Measurements from ENCODE around the gene ERMAP.
A peak's percentile ranks its signal among the peaks of the same experiment; 100 is the strongest.

The ERMAP gene, protein sequence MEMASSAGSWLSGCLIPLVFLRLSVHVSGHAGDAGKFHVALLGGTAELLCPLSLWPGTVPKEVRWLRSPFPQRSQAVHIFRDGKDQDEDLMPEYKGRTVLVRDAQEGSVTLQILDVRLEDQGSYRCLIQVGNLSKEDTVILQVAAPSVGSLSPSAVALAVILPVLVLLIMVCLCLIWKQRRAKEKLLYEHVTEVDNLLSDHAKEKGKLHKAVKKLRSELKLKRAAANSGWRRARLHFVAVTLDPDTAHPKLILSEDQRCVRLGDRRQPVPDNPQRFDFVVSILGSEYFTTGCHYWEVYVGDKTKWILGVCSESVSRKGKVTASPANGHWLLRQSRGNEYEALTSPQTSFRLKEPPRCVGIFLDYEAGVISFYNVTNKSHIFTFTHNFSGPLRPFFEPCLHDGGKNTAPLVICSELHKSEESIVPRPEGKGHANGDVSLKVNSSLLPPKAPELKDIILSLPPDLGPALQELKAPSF

DNA sequence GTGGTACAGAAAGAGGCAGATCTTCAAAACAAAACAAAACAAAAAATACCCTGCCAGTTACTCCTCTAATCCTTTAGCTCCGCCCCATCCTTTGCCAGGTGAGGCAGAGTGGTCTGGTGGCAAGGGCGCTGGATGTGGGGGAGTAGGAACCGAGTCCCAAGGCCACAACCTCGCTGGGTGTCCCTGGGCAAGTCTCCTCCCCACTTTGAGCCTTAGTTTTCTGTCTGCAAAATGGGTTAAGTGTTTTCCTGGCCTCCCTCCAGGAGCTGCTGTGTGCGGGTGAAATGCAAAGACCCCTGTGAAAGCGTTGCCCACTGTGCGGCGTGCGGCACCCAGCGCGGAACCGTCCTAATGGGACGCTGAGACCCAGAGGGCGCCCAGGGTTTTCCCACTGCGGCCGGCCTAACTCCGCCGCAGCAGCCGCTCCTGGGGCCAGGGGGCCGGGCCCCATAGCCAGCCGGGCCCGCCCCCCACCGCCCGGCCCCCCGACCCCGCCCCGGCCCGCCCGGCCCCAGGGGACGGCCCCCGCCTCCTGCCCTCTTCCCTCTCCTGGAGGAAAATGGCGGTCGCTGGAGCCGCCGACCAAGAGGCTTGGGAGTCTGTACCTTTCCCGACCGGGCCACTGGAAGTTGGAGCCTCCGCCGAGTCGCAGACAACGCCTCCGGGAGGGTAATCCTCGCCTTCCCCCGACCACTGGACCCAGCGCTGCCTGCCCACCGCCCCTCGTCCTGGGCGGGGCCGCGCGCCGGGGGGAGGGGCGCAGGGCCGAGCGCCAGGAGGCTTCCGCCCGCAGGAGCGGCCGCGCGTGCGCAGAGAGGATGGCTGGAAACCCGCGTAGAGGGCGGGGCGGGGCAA, at the start of gene ERMAP, which contains the start of gene SVBP:
Gene ERMAP (plus strand): TSS at position 538 of the 855 bp plus-strand sequence. CDS start 13,327 bp downstream, outside the sequence.
Gene SVBP (minus strand): TSS at position 813 of the 855 bp plus-strand sequence. CDS start 853 bp downstream, outside the sequence.
- DNase-seq: peak; percentile 100

DNA sequence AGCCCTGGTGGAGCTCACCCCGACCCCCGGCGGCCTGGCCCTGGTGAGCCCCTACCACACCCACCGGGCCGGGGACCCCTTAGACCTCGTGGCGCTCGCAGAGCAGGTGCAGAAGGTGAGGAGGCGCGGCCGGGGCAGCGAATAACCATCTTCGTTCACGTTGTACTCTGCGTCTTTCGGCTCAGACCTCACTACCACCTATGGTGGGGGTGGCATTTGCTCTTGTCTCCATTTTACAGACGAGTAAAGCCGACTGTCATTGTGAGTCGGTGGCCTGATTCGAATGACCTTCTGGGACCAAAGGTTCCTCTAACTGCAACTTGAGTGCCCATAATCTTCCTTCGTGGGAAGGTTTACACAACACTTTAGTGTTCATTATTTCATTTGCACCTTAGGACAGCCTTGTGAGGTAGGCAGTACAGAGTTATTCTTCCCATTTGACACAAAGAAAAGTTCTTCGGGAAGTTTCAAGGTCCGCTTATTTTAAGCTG, 49.4 kb upstream of the ERMAP start:
- peak; percentile 96 for DNase-seq

DNA sequence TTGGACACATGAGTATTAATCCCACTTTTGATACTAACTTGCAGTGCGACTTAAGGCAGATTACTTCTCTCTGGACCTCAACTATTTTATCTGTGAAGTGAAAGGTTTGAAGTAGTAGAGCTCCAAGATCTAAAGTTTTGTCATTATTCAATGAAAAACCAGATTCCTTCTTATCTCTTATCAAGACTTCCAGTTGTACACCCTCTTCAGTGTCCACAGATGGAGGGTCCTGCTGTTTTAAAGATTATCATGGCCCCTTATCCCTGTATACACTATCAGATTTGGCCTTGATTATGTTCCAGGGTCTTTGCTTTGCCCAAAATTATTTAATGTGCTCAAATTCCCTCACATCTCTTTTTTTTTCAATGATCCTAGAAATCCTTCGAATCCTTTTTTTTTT, 48.8 kb upstream of the ERMAP start:
- no peak for DNase-seq

DNA sequence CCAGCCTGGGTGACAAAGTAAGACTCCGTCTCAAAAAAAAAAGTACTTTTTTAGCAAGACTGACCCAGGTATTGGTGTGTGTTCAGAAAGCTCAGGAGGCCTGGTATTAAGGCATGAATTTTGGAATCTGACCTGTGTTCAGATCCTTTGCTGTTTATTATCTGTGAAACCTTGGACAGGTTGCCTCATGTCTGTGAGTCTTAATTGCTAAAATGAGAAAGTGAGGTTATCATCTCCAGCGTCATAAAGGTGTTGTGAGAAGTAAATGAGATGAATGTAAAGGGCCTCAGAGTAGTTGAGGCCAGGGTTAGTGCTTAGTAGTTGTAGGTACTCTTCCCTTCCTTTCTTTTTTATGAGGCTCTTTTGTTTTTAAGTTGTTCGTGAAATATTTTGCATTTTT, 47.1 kb upstream of the ERMAP start:
- no peak for DNase-seq

DNA sequence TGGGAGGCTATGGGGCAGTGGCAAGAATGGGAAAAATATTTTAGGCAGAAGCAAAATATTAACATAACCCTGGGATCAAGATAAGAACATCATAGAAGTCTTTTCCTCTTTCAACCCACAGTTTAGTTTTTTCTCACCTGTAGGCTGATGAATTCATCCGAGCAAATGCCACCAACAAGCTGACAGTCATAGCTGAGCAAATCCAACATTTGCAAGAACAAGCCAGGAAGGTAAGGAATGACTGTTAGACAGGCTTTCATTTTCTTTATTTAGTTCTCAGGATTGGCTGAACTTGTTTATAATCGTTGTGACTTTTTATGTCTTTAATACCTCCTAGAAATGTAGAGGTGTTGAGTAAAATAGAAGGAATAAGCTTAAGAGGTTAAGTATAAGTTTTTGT, 43.5 kb upstream of the ERMAP start:
- DNase-seq: no peak

DNA sequence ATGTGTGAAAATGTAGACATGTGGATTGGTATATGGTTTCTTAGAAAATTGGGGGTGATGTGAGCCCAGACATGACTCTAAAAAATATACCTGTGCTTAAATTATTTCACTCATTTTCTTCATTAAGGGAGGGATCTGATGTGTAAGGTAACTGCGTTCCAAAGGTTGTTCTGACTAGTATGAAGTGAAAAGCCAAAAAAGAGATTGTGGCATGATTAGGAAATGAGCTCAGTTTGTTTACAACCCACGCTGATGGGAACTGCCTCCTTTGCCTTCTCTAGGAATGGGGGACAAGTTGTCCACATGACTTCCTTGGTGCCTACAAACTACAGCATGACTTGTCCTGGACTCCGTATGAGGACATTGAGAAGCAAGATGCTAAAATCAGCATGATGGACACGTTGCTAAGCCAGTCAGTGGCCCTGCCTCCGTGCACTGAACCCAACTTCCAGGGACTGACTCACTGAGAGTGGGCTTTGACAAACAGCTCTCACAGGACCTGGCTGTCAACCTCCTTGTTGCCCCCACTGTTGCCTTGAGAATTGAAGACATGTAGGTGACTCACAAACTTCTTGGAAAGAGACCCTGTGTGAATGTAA, 41.9 kb upstream of the ERMAP start:
- no peak for DNase-seq

DNA sequence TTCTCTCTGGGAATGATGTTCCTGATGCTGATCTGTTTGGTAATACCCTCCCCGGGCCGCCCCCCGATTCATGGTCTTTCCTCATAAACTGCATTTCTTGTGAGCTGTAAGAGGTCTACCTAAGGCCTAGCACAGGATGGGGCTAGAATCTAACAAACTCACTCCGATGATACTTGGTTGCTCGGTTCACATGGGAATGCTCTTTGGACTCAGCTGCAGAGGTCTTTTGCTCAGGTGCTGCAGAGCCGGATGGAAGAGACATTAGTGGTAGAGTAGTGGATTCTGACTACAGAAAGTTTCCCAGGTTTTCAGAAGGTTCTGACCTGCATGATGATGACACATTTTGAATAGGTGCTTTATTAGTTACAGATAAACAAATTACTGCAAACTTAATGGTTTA, 40.4 kb upstream of the ERMAP start:
- no peak for DNase-seq

DNA sequence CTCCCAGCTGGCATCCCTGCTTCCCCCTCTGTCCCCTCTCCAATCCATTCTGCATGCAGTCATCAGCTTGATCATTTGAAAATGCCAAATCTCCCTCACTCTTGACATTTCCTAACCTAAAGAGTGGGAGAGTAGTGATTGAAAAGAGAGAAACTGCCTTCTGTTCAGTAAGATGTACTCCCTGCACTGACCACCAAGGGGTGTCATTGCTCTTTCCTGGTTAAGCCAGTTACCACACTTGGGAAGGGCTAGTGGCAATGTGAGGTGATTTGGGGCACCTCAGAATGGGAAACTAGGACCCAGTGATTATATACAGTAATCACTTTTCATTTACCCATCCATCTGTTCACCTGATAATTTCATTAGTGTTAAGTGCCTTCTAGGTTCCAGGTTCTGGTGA, 39.1 kb upstream of the ERMAP start:
- DNase-seq: peak; percentile 88

DNA sequence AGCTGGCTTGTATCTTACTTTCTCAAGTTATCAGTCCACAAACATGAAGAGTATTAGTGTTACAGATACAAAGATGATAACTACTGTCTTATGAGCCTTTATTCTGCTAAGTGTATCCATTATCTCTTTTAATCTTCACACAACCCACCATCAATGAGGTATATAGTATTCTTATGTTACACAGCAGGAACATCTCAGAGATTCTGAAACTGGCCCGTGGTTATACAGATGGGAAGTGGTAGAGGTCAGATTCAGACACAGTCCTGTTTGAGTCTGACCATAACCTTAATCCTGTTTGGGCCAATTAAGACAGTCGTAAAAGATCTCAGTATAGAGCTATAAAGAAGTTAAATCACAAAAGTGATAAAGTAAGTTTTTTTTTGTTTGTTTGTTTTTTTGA, 37.2 kb upstream of the ERMAP start:
- no peak for DNase-seq

DNA sequence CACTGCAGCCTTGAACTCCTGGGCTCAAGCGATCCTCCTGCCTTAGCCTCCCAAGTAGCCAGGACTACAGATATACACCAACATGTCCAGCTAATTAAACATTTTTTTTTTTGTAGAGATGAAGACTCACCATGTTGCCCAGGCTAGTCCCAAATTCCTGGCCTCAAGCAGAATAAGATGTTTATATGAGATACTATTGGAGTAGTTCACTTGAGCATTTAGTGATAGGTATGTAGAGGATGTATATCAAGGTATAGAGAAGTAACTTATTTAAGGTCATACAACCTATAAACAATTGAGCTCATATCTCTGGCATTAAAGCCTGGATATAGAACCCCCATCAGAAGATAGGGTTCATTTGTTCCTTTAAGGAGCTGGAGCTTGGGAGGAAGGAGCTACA, 36.7 kb upstream of the ERMAP start:
- no peak for DNase-seq

DNA sequence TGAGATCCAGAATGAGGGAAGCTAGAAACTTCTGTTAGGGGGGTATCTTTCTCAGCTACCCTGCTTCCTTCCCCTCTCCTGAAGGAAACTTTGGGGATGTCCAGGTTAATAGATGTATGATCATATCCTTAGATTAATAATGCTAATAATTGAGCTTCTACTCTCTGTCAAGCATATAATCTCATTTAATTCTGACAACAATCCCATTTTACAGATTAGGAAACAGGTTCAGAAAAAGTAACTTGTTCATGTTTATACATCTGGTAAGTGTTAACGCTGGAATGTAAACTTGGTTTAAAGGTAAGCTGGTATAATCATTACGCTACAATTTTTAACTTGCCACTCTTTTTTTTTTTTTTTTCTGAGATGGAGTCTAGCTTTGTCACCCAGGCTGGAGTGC, 33.8 kb upstream of the ERMAP start:
- DNase-seq: no peak

DNA sequence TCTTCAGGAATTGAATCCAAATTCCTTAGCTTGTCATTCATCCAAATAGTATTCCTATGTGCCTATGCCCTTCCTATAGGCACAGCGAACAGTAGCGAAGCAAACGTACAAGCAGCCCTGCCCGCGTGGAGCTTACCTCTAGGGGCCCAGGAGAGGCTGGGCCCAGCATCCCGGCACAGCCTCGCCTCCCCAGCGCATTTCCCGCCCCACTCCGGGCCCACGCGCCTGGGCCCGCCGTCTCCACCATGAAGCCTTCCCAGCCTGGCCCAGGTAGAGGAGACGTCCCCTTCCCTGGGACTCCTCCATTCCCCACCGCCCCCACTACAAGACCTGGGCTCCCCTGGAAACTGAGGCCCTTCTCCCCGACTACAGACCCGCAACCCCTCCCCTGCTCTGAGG, 32.4 kb upstream of the ERMAP start:
- DNase-seq: no peak

DNA sequence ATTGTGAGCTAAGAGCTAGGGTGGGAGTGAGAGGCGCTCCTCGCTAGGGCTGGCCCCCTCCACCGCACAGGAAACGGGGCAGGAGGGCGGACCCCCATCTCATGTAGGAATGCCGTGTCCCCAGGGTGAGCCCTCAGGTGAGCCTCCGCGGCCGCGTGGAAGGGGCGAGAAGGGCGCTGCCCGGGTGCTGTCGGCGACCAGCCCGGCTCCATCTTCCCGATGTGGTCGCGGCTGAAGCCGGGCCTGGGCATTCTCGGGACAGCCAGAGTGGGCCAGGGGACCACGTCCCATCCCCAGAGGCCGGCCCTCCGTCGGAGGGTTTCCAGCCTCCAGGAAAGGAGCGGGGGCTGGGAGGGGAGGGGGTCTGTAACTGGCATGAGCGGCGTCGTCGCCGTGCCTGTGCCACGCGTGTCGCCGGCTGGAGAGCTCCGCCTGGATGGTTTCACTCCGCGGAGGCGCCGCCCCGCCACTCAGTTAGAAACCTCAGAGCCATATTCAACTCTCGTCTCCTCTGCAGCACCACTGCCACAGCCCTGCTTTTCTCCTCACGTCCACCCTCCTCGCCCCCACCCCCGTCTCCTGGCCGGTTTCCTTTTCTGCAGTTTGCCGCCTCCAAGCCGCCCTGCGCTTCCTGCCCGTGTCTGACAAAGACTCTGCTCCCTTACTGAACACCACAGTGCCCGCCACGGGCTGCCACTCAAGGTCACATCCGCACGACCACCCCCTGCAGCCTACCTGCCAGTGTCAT, 31.8 kb upstream of the ERMAP start, which contains the start of gene TMEM269:
Gene TMEM269 (plus strand): TSS at position 46 of the 748 bp plus-strand sequence. CDS start 4,903 bp downstream, outside the sequence.
- no peak for DNase-seq

DNA sequence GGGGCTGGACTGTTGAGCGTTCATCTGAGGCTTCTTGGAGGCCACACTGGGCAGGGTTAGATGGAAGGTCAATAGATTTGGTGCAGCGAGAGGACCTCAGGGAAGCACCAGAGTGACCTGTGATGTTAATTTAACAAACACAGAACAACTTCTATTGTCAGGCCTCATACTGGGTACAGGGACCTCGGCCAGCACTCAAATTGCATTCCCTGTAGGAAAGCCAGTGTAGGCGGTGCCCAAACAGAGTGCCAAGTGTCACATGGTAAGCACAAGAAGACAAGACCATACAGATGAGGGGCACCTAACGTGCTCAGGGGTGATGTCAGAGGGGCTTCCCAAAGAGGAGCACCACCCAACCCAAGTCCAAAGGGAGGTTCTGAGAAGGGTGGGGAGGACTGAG, 30.8 kb upstream of the ERMAP start:
- no peak for DNase-seq

DNA sequence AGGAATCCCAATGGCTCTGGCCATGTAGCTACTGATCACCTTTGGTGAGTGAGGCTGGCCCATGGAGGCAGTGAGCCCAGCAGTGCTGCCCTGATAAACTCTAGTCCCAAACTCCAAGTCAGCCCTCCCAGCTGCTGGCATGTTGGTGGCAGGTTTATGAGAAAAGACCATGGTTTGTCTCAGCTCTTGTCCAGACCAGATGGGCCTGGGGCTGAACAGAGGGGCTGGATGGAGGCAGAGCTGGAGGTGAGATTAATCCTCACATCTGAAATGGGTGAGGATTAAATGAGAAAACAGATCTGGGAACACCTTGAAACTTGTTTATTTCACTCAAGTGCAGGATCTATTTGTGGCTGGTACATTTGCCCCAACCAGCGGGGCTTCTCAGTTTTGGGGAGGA, 28.9 kb upstream of the ERMAP start:
- no peak for DNase-seq

DNA sequence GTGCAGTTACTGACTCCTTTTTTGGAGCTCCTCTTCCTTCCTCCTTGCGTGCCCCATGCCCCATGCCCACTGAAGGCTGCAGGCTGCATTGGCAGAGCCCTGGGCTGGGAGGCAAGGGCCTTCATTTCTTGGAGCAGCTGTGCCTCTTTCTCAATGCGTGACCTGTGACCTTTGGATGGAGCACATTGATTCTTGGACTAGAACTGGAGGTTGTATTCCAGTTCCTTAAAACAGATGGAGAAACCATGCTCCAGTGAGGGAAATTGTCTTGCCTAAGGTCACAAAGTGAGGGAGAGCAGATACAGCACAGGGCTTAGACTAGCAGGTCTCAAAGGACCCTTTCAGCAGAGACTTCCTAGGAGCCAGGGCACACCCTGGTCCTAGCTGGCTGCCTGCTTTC, 23.1 kb upstream of the ERMAP start:
- DNase-seq: no peak

DNA sequence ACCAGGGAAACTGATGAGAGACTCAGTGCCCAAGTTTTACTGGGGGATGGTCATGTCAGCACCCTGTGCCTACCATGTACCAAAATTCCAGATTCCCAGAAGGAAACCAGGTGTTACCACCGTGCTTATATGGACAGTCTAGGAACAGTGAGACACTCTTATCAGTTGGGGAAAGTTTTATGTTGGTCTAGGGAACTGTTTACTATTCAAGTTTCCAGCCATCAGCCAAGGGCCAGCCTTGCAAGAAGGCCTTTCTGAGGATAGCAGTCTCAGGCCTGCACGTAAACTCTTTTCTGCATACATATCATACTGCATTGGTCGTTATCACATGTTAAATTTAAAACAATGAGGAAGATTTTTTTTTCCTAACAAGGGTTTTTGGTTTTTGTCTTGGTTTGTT, 19.5 kb upstream of the ERMAP start:
- no peak for DNase-seq

DNA sequence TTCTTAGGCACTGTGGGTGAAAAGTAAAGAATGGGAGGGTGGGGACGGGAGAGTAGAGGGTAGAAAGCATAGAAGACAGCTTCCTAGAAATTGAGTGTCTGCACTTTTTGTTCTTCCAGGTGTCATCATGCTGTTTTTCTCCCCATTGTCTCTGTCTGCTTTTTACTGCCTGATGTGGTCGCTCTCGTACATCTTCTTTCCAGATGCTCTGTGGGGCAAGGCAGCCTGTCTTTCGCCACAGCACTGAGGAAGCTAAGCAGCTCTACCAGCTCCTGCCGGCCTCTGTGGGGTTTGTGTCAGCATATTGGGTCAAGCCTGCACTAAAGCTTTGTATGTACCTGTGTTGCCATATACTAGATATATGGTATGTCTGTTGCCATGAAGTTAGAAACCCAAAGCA, 18.9 kb upstream of the ERMAP start:
- DNase-seq: no peak

DNA sequence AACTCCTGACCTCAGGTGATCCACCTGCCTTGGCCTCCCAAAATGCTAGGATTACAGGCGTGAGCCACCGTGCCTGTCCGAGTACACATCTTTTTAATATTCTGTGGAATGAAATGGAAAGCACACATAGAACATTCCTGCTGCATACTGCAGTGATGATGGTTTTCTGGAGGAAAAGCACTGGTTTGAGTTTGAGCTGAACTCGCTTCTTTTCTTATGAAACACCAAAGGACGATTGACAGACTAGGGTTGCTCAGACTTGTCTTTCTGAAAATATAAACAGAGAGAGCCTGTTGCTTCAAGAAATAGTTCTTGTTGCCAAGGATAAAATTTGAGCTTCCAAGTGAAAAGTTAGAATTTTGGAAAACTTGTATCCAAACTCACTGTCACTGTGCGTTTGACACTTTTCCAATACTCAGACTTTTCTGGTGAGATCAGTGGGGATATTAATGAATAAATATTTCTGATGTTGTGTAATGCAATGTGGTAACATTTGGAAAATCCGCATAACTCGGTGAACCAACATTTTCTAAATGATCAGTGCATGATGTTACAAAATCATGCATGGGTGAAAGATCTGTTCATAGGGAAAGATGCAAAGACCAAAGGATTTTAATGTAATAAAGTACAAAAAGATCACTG, 15.0 kb upstream of the ERMAP start:
- no peak for DNase-seq

DNA sequence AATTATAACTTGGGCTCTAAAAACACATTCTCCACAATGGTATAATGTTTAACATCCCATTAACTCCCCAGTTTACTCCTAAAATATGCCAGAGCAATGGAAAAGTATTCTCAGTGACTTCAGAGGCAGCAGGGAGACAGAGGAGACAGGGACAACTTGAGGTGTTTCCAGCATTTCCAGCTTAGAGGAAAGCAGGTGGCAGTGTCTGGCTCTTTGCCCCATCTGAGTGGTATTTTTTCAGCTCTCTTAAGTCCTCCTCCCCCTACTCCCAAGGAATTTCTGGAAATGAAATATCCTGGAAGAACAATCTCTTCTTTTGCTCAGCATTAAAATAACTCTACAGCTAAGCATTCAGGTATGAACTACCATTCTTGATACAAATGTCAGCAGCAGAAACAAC, 10.8 kb upstream of the ERMAP start:
- DNase-seq: no peak

DNA sequence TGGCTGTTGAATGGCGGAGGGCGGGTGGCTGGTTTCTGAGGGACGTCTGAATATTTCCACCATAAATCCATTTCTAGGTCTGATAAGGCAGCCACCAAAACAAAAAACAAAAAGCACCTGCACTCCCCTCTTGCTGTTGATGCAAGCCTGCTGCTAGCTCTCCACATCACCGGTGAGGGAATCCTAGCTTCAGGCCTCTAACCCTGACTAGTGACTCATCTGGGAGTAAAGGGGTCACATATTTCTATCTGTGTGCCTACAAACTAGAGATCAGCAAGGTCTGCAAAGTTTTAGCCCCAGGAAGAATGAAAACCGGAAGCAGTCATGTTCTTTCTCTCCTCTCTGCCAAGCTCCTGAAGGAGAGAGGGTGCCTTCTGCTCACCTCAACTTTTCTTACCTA, 10.3 kb upstream of the ERMAP start:
- no peak for DNase-seq

All from NCI-H748 treated with DMSO at 0.1 percent for 48 hours (cell line).